Measurements from ENCODE around the gene FCAMR. TPM values are rescaled to one million over a fixed set of nuclear protein-coding genes. Genes with fewer than 3 reads are reported as not detected.
A peak's percentile ranks its signal among the peaks of the same experiment; 100 is the strongest.

FCAMR gene
- total and polyA plus RNA-seq, 3 experiments from 2014 or later, result not detected

GRCh38 chr1:206974140-206974539 lies 3.9 kb upstream of the FCAMR start:
- H3K36me3 Mint-ChIP-seq, result no peaks in the 10 kb centered on the region
- H3K4me1 ChIP-seq (ENCODE audit: insufficient read depth, low read length), result no peaks in the 10 kb centered on the region
- no peak overlapping the region for H3K27ac ChIP-seq (ENCODE audit: low read depth, low read length)
- no peak overlapping the region for H3K4me3 Mint-ChIP-seq
- H3K9me3 Mint-ChIP-seq, result no peaks in the 10 kb centered on the region
- no peak overlapping the region for H3K4me3 ChIP-seq (ENCODE audit: low read length)
- no peaks in the 10 kb centered on the region for H3K9me3 ChIP-seq (ENCODE audit: low read length)
- no peaks in the 10 kb centered on the region for H3K4me1 Mint-ChIP-seq
- no peaks in the 10 kb centered on the region for H3K27me3 ChIP-seq (ENCODE audit: insufficient read depth, low read length, poor library complexity, severe bottlenecking)
- H3K27me3 Mint-ChIP-seq, result peaks cover 14 to 23% of the 10 kb centered on the region in 2 donors
- no peaks in the 10 kb centered on the region for H3K36me3 ChIP-seq (ENCODE audit: insufficient read depth, low read length)
- no peak for DNase-seq
- ChIA-PET CTCF (interaction anchor here (5.5 kb wide), 1 partner anchor 7 kb away, joined by 23 read pairs; no protein-coding TSS in a partner anchor), POLR2A (interaction anchor here (0.5 kb wide), 1 partner anchor 19 kb away, joined by 3 read pairs; no protein-coding TSS in a partner anchor)
- H3K27ac Mint-ChIP-seq, result no peak overlapping the region

DNA sequence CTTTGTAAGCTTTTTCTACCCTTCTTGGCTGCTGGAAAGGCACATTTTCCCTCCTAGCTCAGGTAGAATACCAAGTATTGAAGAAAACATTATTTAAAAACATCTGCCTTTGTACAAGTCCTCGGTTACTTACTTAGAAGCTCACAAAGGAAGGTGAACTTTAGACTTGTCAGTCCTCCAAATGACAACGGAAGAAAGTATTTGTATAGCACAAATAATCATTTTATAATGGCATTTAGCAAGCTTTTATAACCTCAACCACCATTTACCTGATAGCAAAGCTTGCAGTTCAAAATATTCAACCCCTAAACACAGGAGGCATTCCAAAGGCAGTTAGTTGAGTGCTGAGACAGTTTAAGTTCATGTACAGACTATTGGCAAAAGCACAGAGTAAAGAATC lies 2.5 kb upstream of the FCAMR start:
- ChIA-PET CTCF (interaction anchor here (1.1 to 5.5 kb wide), 3 partner anchors 9 to 116 kb away, joined by 3 to 23 read pairs (median 3); no protein-coding TSS in a partner anchor), POLR2A (no interaction called here)
- Histone ChIP-seq H3K9me3 (ENCODE audit: low read length) (no peaks in the 10 kb centered on the region), H3K36me3 (ENCODE audit: insufficient read depth, low read length) (no peaks in the 10 kb centered on the region), H3K27me3 (ENCODE audit: insufficient read depth, low read length, poor library complexity, severe bottlenecking) (no peaks in the 10 kb centered on the region), H3K27ac (ENCODE audit: low read depth, low read length) (no peak overlapping the region), H3K4me3 (ENCODE audit: low read length) (no peak overlapping the region), H3K4me1 (ENCODE audit: insufficient read depth, low read length) (peaks cover 1% of the 10 kb centered on the region)
- no peak overlapping the region for H3K27ac Mint-ChIP-seq
- no peak overlapping the region for H3K4me3 Mint-ChIP-seq
- H3K4me1 Mint-ChIP-seq, result peaks cover under 1 to 6% (median 3%) of the 10 kb centered on the region in 3 donors
- DNase-seq, result no peak
- H3K36me3 Mint-ChIP-seq, result no peaks in the 10 kb centered on the region
- H3K27me3 Mint-ChIP-seq, result peaks cover 13 to 23% of the 10 kb centered on the region in 2 donors
- no peaks in the 10 kb centered on the region for H3K9me3 Mint-ChIP-seq

- H3K4me3 Mint-ChIP-seq, result no peak overlapping the region
- H3K4me1 Mint-ChIP-seq, result peaks cover 9 to 15% (median 13%) of the 10 kb centered on the region in 3 donors
- H3K36me3 Mint-ChIP-seq, result no peaks in the 10 kb centered on the region
- H3K27ac Mint-ChIP-seq, result no peak overlapping the region
- no peak overlapping the region for H3K27ac ChIP-seq (ENCODE audit: low read depth, low read length)
- H3K36me3 ChIP-seq (ENCODE audit: insufficient read depth, low read length), result no peaks in the 10 kb centered on the region
- H3K4me3 ChIP-seq (ENCODE audit: low read length), result no peak overlapping the region
- no peaks in the 10 kb centered on the region for H3K27me3 ChIP-seq (ENCODE audit: insufficient read depth, low read length, poor library complexity, severe bottlenecking)
- no peak for DNase-seq
- H3K9me3 ChIP-seq (ENCODE audit: low read length), result no peaks in the 10 kb centered on the region
- ChIA-PET POLR2A (no interaction called here), CTCF (interaction anchor here (1.7 to 5.5 kb wide), 2 partner anchors 10 to 17 kb away, joined by 3 to 23 read pairs; no protein-coding TSS in a partner anchor)
- peaks cover 9 to 23% of the 10 kb centered on the region in 2 donors for H3K27me3 Mint-ChIP-seq
- H3K9me3 Mint-ChIP-seq, result no peaks in the 10 kb centered on the region
- peaks cover 12% of the 10 kb centered on the region for H3K4me1 ChIP-seq (ENCODE audit: insufficient read depth, low read length)
These were observed 882 bp upstream of the FCAMR start for GRCh38 chr1:206971029-206971655.

- no peak overlapping the region for H3K27ac Mint-ChIP-seq
- peaks cover 9 to 15% (median 13%) of the 10 kb centered on the region in 3 donors for H3K4me1 Mint-ChIP-seq
- ChIA-PET POLR2A (no interaction called here), CTCF (interaction anchor here (1.2 to 5.5 kb wide), 2 partner anchors 12 to 36 kb away, joined by 4 to 23 read pairs; no protein-coding TSS in a partner anchor)
- H3K36me3 Mint-ChIP-seq, result no peaks in the 10 kb centered on the region
- Histone ChIP-seq H3K4me1 (ENCODE audit: insufficient read depth, low read length) (peaks cover 12% of the 10 kb centered on the region), H3K4me3 (ENCODE audit: low read length) (no peak overlapping the region), H3K27me3 (ENCODE audit: insufficient read depth, low read length, poor library complexity, severe bottlenecking) (no peaks in the 10 kb centered on the region), H3K36me3 (ENCODE audit: insufficient read depth, low read length) (no peaks in the 10 kb centered on the region), H3K9me3 (ENCODE audit: low read length) (no peaks in the 10 kb centered on the region), H3K27ac (ENCODE audit: low read depth, low read length) (no peak overlapping the region)
- H3K27me3 Mint-ChIP-seq, result peaks cover 9 to 23% of the 10 kb centered on the region in 2 donors
- no peak for DNase-seq
- H3K4me3 Mint-ChIP-seq, result no peak overlapping the region
- H3K9me3 Mint-ChIP-seq, result no peaks in the 10 kb centered on the region
These were observed 1.2 kb downstream of the FCAMR start for GRCh38 chr1:206969090-206969489.

GRCh38 chr1:206967096-206967849 lies 3.0 kb downstream of the FCAMR start:
- H3K4me1 ChIP-seq (ENCODE audit: insufficient read depth, low read length), result peaks cover 18% of the 10 kb centered on the region
- POLR2A ChIA-PET, result no interaction called here
- Mint-ChIP-seq H3K27ac (peak overlapping the region in 1 of 8 donors; percentile 74), H3K4me1 (peaks cover 13 to 22% (median 20%) of the 10 kb centered on the region in 3 donors), H3K27me3 (peaks cover 9 to 19% of the 10 kb centered on the region in 2 donors), H3K36me3 (no peaks in the 10 kb centered on the region), H3K9me3 (no peaks in the 10 kb centered on the region), H3K4me3 (peak overlapping the region in 1 of 7 donors; percentile 21)
- no peaks in the 10 kb centered on the region for H3K27me3 ChIP-seq (ENCODE audit: insufficient read depth, low read length, poor library complexity, severe bottlenecking)
- H3K9me3 ChIP-seq (ENCODE audit: low read length), result no peaks in the 10 kb centered on the region
- no peak overlapping the region for H3K27ac ChIP-seq (ENCODE audit: low read depth, low read length)
- H3K4me3 ChIP-seq (ENCODE audit: low read length), result no peak overlapping the region
- no peak for DNase-seq
- CTCF ChIA-PET, result no interaction called here
- no peaks in the 10 kb centered on the region for H3K36me3 ChIP-seq (ENCODE audit: insufficient read depth, low read length)

DNA sequence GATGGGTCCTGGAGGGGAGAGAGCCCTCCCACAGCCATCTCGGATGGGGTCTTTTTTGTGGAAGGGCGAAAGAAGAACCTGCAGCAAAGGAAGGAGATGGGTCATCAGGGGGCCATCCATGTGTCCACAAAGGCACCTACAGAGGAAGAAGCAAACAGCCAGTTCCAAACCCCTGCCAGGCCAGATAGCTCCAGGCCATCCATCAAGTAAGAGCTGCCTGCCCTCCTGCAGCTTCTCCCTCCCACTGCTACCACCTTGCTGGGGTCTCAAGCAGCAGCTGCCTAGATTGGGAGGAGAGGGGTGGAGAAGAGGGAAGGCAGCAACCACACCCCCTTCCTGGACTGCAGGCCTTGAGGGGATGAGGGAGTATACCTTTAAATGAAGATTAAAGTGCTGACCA lies 4.5 kb downstream of the FCAMR start:
- H3K9me3 ChIP-seq (ENCODE audit: low read length), result no peaks in the 10 kb centered on the region
- peaks cover 22% of the 10 kb centered on the region for H3K4me1 ChIP-seq (ENCODE audit: insufficient read depth, low read length)
- no peaks in the 10 kb centered on the region for H3K27me3 ChIP-seq (ENCODE audit: insufficient read depth, low read length, poor library complexity, severe bottlenecking)
- H3K4me3 ChIP-seq (ENCODE audit: low read length), result no peak overlapping the region
- DNase-seq, result no peak
- no peaks in the 10 kb centered on the region for H3K9me3 Mint-ChIP-seq
- CTCF ChIA-PET, result interaction anchor here (1.2 to 1.3 kb wide), 2 partner anchors 13 to 239 kb away, joined by 3 read pairs; no protein-coding TSS in a partner anchor
- peaks cover 15 to 25% (median 23%) of the 10 kb centered on the region in 3 donors for H3K4me1 Mint-ChIP-seq
- H3K36me3 Mint-ChIP-seq, result no peaks in the 10 kb centered on the region
- no peaks in the 10 kb centered on the region for H3K36me3 ChIP-seq (ENCODE audit: insufficient read depth, low read length)
- peaks cover 9 to 10% of the 10 kb centered on the region in 2 donors for H3K27me3 Mint-ChIP-seq
- POLR2A ChIA-PET, result no interaction called here
- H3K27ac ChIP-seq (ENCODE audit: low read depth, low read length), result no peak overlapping the region
- no peak overlapping the region for H3K27ac Mint-ChIP-seq
- H3K4me3 Mint-ChIP-seq, result no peak overlapping the region

DNA sequence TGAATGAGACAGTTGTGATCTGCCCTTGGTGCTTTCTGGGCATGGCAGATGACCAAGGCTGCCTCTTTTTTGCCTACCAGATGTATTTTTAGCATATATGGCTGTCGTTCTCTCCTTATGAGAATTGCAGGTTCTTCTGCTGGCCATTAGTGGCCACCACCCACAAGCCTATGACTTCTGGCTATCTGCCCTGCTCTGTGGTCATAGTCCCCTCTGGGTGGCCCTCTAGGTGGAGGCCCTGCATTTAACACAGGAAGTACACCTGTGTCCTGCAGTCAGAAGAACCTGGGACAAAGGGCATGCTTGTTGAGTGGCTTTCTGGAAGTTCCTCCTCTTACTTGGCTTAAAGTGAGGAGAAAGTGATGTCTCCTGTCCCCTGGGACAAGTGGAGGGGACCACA lies 6.5 kb downstream of the FCAMR start:
- no peak overlapping the region for H3K27ac ChIP-seq (ENCODE audit: low read depth, low read length)
- no peaks in the 10 kb centered on the region for H3K27me3 ChIP-seq (ENCODE audit: insufficient read depth, low read length, poor library complexity, severe bottlenecking)
- H3K4me3 ChIP-seq (ENCODE audit: low read length), result no peak overlapping the region
- POLR2A ChIA-PET, result interaction anchor here (0.5 kb wide), 1 partner anchor 490 kb away, joined by 4 read pairs; no protein-coding TSS in a partner anchor
- H3K9me3 Mint-ChIP-seq, result no peaks in the 10 kb centered on the region
- H3K27ac Mint-ChIP-seq, result peak overlapping the region in 1 of 8 donors; percentile 77
- H3K4me1 Mint-ChIP-seq, result peaks cover 15 to 25% (median 23%) of the 10 kb centered on the region in 3 donors
- H3K36me3 ChIP-seq (ENCODE audit: insufficient read depth, low read length), result no peaks in the 10 kb centered on the region
- peaks cover 0 to 4% of the 10 kb centered on the region in 2 donors for H3K27me3 Mint-ChIP-seq
- CTCF ChIA-PET, result interaction anchor here (1.2 kb wide), 1 partner anchor 13 kb away, joined by 3 read pairs; no protein-coding TSS in a partner anchor
- H3K9me3 ChIP-seq (ENCODE audit: low read length), result no peaks in the 10 kb centered on the region
- H3K36me3 Mint-ChIP-seq, result no peaks in the 10 kb centered on the region
- H3K4me3 Mint-ChIP-seq, result no peak overlapping the region
- peaks cover 22% of the 10 kb centered on the region for H3K4me1 ChIP-seq (ENCODE audit: insufficient read depth, low read length)
- DNase-seq, result no peak

Measured in CD8-positive, alpha-beta memory T cell (primary cell).